GM12878 (cell line): ENCODE measurements around the gene PHC2. TPM values are rescaled to one million over a fixed set of nuclear protein-coding genes. Genes with fewer than 3 reads are reported as not detected.

Experiments used
- ATAC-seq: fragments of 200-7000 bp; cut with Tn5 transposase; 3 replicates; pipeline ENCODE4 v1.9.1; 2020; ENCODE audit warnings: mild to moderate bottlenecking, moderate library complexity
- BruUV-seq: library from RNA; stranded (reverse); fragments of 400-500 nt; replicated peaks from 2 replicates; lab custom pipeline; 2021; lab: Mats Ljungman, UMichigan
- CTCF ChIA-PET: fragments of 300-600 bp; sonication (Branson Sonifier 250); formaldehyde crosslinking; extraction: SDS; loops from one replicate; lab custom pipeline; 2021; ENCODE audit warnings: inconsistent platforms; lab: Yijun Ruan, JAX
- POLR2A ChIA-PET: fragments of 350-600 bp; formaldehyde crosslinking; extraction: SDS; loops from one replicate; lab custom pipeline; 2021; ENCODE audit warnings: inconsistent platforms; lab: Charles Lee
- RAD21 ChIA-PET: fragments of 300-600 bp; sonication (Branson Sonifier 250); formaldehyde crosslinking; loops from one replicate; lab custom pipeline; 2023; ENCODE audit warnings: antibody characterized with exemption; ENCODE audit not compliant: unreplicated experiment; lab: Charles Lee
- SMC1A ChIA-PET: fragments of 300-600 bp; sonication (Branson Sonifier 250); formaldehyde crosslinking; loops from one replicate; lab custom pipeline; 2023; ENCODE audit not compliant: unreplicated experiment, uncharacterized antibody; lab: Charles Lee
- DNase-seq: peaks from one replicate; pipeline ENCODE4 v3.0.0-alpha.2; 2011; ENCODE audit warnings: low read depth, low spot score
- FAIRE-seq: peaks from 3 replicates; lab custom pipeline; 2011; peaks lifted over from hg19 to GRCh38; lab: Jason Lieb, UNC
- H2AFZ ChIP-seq: 2 replicates; pipeline ENCODE4 v1.6.0; 2011; ENCODE audit warnings: low read depth, low read length, control low read depth; ENCODE audit not compliant: control insufficient read depth
- H3K27ac ChIP-seq: 2 replicates; pipeline ENCODE4 v1.5.1; 2011; ENCODE audit warnings: control low read depth; ENCODE audit not compliant: control insufficient read depth, insufficient read depth
- H3K27me3 ChIP-seq, 2 experiments: replicated peaks in 1 of 2; 2 replicates each; pipeline versions ENCODE4 v1.6.0 to v1.6.1; 2011; ENCODE audit warnings: low read length in 1 of 2; ENCODE audit not compliant: control insufficient read depth in 2 of 2, insufficient read depth in 2 of 2
- H3K36me3 ChIP-seq, 2 experiments: 2 replicates each; pipeline ENCODE4 v1.5.1; 2011; ENCODE audit warnings: low read length in 1 of 2; ENCODE audit not compliant: control insufficient read depth in 2 of 2, insufficient read depth in 2 of 2
- H3K4me1 ChIP-seq: 2 replicates; pipeline ENCODE4 v1.6.1; 2011; ENCODE audit warnings: mild to moderate bottlenecking, low read length, moderate library complexity, mixed read lengths; ENCODE audit not compliant: control insufficient read depth, insufficient read depth
- H3K4me2 ChIP-seq: 2 replicates; pipeline ENCODE4 v1.6.0; 2011; ENCODE audit warnings: control low read depth; ENCODE audit not compliant: control insufficient read depth, insufficient read depth
- H3K4me3 ChIP-seq: fragments of 200-600 bp; sonication (generic); 2 replicates; pipeline ENCODE4 v1.5.1; 2016
- H3K79me2 ChIP-seq: 2 replicates; pipeline ENCODE4 v1.6.0; 2011; ENCODE audit warnings: low read length; ENCODE audit not compliant: control insufficient read depth, insufficient read depth
- H3K9ac ChIP-seq: 2 replicates; pipeline ENCODE4 v1.8.0; 2011; ENCODE audit warnings: low read length, control low read depth, mixed read lengths; ENCODE audit not compliant: control insufficient read depth, insufficient read depth
- H3K9me3 ChIP-seq: replicated peaks from 3 replicates; pipeline ENCODE4 v1.5.1; 2011; ENCODE audit warnings: mild to moderate bottlenecking, low read length; ENCODE audit not compliant: control insufficient read depth, insufficient read depth
- H4K20me1 ChIP-seq: 2 replicates; pipeline ENCODE4 v1.6.0; 2011; ENCODE audit not compliant: control insufficient read depth, insufficient read depth
- ATF3 ChIP-seq: IDR thresholded peaks from 2 replicates; pipeline ENCODE4 v1.6.1; 2011; ENCODE audit warnings: low read depth, mild to moderate bottlenecking, low read length, moderate library complexity, borderline replicate concordance; ENCODE audit errors: extremely low read depth
- DPF2 ChIP-seq: fragments of 450-650 bp; IDR thresholded peaks from 2 replicates; pipeline ENCODE4 v1.6.1; 2017; ENCODE audit warnings: mild to moderate bottlenecking
- GATAD2B ChIP-seq: fragments of 450-650 bp; conservative IDR thresholded peaks from 2 replicates; pipeline ENCODE4 v1.6.1; 2017; ENCODE audit warnings: low read depth, mild to moderate bottlenecking, moderate library complexity
- MEF2B ChIP-seq: fragments of 450-650 bp; IDR thresholded peaks from 2 replicates; pipeline ENCODE4 v1.6.1; 2018; ENCODE audit warnings: mild to moderate bottlenecking, moderate library complexity; ENCODE audit not compliant: partially characterized antibody, poor library complexity, severe bottlenecking
- RUNX3 ChIP-seq: IDR thresholded peaks from 2 replicates; pipeline ENCODE4 v1.6.1; 2012; ENCODE audit warnings: low read length, inconsistent platforms
- SMARCA5 ChIP-seq: fragments of 450-650 bp; IDR thresholded peaks from 2 replicates; pipeline ENCODE4 v1.6.1; 2017; ENCODE audit warnings: mild to moderate bottlenecking
- WGBS: methylation state at CpG from one replicate; pipeline ENCODE4 v1.1.6; 2016; ENCODE audit warnings: low lambda C conversion rate; ENCODE audit not compliant: insufficient replicate concordance, insufficient coverage; ENCODE audit errors: missing lambda C conversion rate; 5-methylcytosine and 5-hydroxymethylcytosine counted together
- in situ Hi-C: fragments of 300-500 bp; cut with MboI; formaldehyde crosslinking; loops from 9 replicates; pipeline ENCODE4 v1.14.3; 2018; ENCODE audit warnings: mixed read lengths
- intact Hi-C: fragments of 100-400 bp; cut with micrococcal nuclease; formaldehyde crosslinking; loops from one replicate; pipeline ENCODE4 v1.14.2; 2022; ENCODE audit not compliant: unreplicated experiment
- polyA plus RNA-seq, 11 experiments: library from polyadenylated mRNA; depleted of rRNA in 4 of 11; unstranded in 6 of 11; stranded (reverse) in 5 of 11; fragments of >200 nt; fragmentation: Nextera tagmentation in 4 of 11; fragmentation: Illumina TruSeq in 1 of 11; extraction: Ambion mirVana in 4 of 11; extraction: Trizol in 1 of 11; gene quantifications; 1 replicate in 1 of 11; 2 replicates in 10 of 11; pipeline versions ENCODE4 v1.2.1 to v1.2.3, GENCODE V29; 2011 to 2016; ENCODE audit warnings: inconsistent platforms in 2 of 11, missing spikeins in 2 of 11, low read depth in 1 of 11
- total RNA-seq, 4 experiments: library from RNA; depleted of rRNA in 3 of 4; stranded (reverse); fragments of >200 nt in 3 of 4; fragmentation: Illumina TruSeq in 1 of 4; extraction: Trizol in 1 of 4; gene quantifications; 2 replicates each; pipeline versions ENCODE4 v1.2.1 to v1.2.3, GENCODE V29; 2013 to 2021
- TF ChIP-seq, protein P1 (sequence below): fragments of 450-650 bp; conservative IDR thresholded peaks from 2 replicates; pipeline ENCODE4 v1.6.1; 2017; ENCODE audit warnings: mild to moderate bottlenecking, moderate library complexity

The PHC2 gene
- total and polyA plus RNA-seq, 10 of the 15 experiments (the other 5 are each of a cell fraction or from before 2014, with no cell fraction given) = 2.0 to 35.9 (median 16.4) TPM

DNA sequence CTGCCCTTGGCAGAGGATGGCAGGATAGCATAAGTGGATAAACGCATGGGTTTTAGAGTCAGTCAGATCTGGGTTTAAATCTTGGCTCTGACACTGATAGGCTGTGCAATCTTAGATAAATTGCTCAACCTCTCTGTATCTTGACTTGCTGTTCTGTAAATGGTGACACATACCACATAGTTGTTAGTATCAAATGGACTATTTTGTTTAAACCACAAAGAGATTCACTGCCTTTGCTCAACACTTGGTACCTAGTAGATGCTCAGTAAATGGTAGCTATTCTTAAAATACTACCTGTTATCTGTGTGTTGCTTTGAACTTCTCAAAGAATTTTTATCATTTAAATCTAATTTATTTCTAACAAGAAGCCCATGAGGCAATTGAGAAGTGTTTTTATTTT lies 70.5 kb downstream of the PHC2 start (continued):
- no peak for TF ChIP-seq MEF2B
- TF ChIP-seq, protein P1, sequence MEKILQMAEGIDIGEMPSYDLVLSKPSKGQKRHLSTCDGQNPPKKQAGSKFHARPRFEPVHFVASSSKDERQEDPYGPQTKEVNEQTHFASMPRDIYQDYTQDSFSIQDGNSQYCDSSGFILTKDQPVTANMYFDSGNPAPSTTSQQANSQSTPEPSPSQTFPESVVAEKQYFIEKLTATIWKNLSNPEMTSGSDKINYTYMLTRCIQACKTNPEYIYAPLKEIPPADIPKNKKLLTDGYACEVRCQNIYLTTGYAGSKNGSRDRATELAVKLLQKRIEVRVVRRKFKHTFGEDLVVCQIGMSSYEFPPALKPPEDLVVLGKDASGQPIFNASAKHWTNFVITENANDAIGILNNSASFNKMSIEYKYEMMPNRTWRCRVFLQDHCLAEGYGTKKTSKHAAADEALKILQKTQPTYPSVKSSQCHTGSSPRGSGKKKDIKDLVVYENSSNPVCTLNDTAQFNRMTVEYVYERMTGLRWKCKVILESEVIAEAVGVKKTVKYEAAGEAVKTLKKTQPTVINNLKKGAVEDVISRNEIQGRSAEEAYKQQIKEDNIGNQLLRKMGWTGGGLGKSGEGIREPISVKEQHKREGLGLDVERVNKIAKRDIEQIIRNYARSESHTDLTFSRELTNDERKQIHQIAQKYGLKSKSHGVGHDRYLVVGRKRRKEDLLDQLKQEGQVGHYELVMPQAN = no peak
- no peak for TF ChIP-seq RUNX3
- TF ChIP-seq DPF2 = no peak

DNA sequence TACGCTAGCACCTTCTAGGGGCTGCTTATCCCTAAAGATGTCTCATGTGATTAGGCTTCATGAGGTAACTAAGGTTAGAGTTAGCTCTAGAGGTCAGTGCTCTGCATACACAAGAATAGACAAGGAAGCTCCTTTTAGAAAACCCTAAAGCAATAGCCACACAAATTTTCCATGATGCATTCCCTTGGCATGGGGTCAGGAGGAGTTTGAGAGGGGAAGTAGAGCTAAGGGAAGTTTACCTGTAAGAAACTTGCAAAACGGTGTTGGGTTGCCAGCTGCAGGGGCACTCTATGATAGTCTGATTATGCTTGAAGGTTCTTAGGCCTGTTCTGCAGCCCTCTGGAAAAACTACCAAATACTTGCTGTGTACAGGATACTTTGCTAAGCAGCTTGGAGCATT lies 71.0 kb downstream of the PHC2 start:
- H3K4me1 ChIP-seq = no peaks in the 10 kb centered on the region
- intact Hi-C loops (no loop called here), in situ Hi-C loops (no loop called here)
- BruUV-seq = no TSS peak
- H2AFZ ChIP-seq = no peak overlapping the region
- 88% methylated on average over 2 of the region's 2 CpGs for WGBS
- TF ChIP-seq SMARCA5 = no peak
- TF ChIP-seq GATAD2B = no peak
- no peak for TF ChIP-seq ATF3
- no peak overlapping the region for H3K27ac ChIP-seq
- POLR2A ChIA-PET = interaction anchor here (0.5 kb wide), 2 partner anchors 126 to 130 kb away, joined by 3 to 5 read pairs; no protein-coding TSS in a partner anchor
- H3K9me3 ChIP-seq = no peaks in the 10 kb centered on the region
- no peaks in the 10 kb centered on the region for H3K27me3 ChIP-seq
- RAD21 ChIA-PET = interaction anchor here (0.9 kb wide), 1 partner anchor 45 kb away, joined by 3 read pairs; no protein-coding TSS in a partner anchor
- H3K79me2 ChIP-seq = no peaks in the 10 kb centered on the region
- ATAC-seq = no peak
- H4K20me1 ChIP-seq = no peaks in the 10 kb centered on the region
- no peak overlapping the region for H3K4me3 ChIP-seq
- SMC1A ChIA-PET = interaction anchor here (1.1 to 2.4 kb wide), 2 partner anchors 17 to 64 kb away, joined by 3 to 10 read pairs; no protein-coding TSS in a partner anchor
- DNase-seq = no peak
- CTCF ChIA-PET = interaction anchor here (1.1 to 2.8 kb wide), 4 partner anchors 64 to 112 kb away, joined by 3 to 12 read pairs (median 6); no protein-coding TSS in a partner anchor
- H3K9ac ChIP-seq = no peak overlapping the region
- no peaks in the 10 kb centered on the region for H3K36me3 ChIP-seq
- H3K4me2 ChIP-seq = no peak overlapping the region
- FAIRE-seq = no peak
